GM12872 (cell line): ENCODE results near the gene RALGPS2.

Experiments used
- TF ChIP-seq, protein P1 (sequence below): IDR thresholded peaks from 3 replicates; pipeline ENCODE4 v1.5.1; 2011; ENCODE audit warnings: low read depth, mild to moderate bottlenecking, low read length, moderate library complexity; ENCODE audit not compliant: insufficient read depth

Gene RALGPS2

DNA sequence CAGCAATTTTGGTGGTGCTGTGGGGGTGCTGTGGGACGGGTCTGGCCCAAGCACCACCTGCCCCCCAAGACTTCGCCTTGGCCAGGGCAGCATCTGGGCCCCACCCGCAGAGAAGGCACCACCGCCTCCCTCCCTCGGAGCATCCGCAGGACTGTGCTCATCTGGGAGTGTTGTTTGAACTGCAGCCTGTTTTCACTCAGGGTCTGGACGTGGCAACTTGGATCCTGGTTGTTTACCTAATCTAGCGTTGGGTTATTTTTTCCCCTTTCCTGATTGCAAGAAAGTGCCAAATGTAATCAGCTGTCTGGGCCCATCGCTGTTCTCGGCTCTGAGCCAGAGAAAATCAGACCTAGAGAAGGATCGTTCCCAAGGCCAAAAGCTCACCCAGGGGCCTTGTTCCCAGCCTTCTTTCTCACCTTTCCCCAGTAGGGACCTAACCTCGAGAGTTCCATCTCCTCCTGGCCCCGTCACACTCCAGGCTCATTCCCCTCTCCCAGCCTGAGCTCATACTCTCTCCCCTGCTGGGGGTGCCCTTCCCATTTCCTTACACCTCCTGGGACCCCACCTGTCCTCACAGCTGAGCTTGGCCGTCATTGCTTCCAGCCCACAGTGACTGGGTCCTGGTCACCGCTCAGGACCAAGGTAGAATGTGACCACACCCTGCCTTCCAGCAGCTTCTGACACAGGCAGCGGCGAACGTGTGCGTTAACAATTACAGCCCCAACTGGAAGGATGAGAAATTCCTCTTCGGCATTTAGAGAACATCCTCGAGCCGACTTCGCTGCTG lies 228.7 kb downstream of the RALGPS2 start:
- TF ChIP-seq, protein P1, sequence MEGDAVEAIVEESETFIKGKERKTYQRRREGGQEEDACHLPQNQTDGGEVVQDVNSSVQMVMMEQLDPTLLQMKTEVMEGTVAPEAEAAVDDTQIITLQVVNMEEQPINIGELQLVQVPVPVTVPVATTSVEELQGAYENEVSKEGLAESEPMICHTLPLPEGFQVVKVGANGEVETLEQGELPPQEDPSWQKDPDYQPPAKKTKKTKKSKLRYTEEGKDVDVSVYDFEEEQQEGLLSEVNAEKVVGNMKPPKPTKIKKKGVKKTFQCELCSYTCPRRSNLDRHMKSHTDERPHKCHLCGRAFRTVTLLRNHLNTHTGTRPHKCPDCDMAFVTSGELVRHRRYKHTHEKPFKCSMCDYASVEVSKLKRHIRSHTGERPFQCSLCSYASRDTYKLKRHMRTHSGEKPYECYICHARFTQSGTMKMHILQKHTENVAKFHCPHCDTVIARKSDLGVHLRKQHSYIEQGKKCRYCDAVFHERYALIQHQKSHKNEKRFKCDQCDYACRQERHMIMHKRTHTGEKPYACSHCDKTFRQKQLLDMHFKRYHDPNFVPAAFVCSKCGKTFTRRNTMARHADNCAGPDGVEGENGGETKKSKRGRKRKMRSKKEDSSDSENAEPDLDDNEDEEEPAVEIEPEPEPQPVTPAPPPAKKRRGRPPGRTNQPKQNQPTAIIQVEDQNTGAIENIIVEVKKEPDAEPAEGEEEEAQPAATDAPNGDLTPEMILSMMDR = no peak

DNA sequence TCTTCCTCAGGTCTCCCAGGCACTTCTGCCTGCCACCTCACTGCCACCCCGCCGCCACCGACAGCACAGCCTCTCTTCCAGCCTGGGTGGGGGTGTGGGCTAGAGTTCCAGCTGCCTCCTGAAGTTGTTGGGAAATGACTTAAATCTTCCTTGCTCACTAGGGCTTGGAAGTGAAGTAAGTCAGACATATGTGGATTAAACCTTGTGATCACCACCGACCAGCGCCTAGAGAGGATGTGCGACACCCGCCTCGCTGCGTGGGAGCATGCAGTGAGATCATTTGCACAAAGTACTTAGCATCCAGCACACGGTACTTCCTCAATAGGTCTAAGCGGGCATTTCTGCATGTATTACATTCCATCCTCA lies 229.3 kb downstream of the RALGPS2 start:
- TF ChIP-seq, protein P1 = no peak

DNA sequence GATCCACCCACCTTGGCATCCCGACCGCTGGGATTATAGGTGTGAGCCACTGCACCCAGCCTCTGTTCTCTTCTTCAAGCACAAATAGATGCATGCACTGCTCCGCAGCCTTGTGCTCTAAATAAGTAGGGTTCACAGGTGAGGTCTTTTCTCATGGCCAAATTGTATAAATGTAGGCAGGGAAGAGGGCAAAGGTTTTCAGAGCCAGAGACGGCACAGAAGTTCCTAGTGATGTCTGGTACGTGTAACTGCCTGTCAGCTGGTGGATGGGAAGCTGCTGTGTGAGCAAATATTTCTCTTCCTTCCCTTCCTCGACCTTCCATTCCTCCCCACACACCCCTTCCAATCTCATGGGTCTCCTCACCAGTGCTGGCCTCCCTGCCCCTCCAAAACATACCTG lies 229.9 kb downstream of the RALGPS2 start:
- TF ChIP-seq, protein P1 = no peak

DNA sequence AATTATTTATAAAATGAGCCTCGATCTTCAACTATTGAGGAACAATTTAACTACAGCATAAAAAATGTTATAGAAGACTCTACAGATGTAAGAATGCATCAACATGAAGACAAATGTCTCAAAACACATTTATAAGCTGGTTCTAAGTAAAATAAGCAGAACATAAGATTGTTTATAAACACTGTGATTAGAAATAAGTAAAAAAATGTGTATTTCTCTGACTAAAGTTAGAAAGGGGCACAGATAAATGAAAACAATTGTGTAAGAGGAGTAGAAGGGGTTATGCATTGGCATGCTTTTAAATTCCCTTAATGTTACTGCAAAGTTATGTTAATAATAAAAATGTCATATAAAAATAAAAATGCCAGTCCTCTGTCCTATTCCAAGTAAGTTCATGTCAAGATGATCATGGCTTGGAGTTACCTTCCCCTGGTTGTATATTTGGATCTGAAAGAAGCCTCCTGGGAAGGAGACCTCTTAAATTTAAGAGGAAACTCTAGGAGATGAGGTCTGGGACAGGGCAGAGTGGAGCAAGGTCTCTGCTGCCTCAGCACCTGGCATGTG lies 230.4 kb downstream of the RALGPS2 start:
- TF ChIP-seq, protein P1 = no peak

DNA sequence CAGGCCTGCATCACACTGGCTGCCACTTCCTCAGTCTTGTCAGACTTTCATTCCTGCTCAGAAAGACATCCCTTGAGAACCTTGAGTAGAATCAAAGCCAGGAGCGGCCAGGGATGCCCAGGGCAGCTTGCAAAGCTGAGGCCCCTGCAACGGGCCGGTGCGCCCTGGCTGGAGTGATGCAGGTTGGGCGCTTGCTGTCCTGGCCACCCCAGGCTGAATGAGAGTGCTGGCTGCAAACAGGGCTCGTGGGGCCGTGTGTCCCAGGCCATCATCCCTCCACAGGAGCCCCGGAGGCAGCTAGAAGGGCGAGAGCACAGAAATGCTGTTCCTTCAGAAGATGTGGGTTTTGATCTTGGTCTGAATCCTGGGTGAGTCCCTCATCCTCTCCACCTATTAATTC lies 233.4 kb downstream of the RALGPS2 start:
- TF ChIP-seq, protein P1 = no peak

DNA sequence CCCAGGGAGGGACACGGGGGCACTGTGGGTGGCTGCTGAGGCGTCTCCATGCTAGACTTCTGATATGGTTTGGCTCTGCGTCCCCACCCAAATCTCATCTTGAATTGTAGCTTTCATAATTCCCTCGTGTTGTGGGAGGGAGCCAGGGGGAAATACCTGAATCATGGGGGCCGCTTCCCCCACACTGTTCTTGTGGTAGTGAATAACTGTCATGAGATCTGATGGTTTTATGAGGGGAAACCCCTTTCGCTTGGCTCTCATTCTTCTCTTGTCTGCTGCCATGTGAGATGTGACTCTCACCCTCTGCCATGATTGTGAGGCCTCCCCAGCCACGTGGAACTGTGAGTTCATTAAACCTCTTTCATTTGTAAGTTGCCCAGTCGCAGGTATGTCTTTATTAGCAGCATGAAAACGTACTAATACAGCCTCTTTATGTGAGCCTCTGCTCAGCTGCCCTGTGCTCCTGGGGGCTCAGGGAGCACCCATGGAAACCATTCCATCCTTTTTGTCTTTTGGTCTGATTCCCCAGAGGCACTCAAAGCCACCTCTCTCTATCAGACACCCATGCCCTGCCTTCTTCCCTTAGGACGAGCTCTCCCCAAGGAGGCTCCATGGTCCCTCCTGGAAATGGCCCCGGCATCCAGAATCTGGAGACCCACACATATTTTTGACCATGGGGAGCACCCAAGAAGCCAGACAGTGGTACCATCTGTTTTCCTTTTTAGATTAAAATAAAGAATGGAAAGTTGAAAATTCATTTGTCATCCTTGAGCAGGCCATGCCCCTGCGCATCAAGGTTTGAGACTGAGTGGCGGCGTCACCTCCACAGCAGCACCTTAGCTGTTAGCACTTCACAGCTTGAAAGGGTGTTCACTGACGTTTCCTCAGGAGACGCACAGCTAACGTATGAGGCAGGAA lies 234.8 kb downstream of the RALGPS2 start:
- TF ChIP-seq, protein P1 = no peak
